ENCODE data around the gene RADIL.

RADIL gene

GRCh38 chr7:4831723-4832495 is 51.6 kb downstream of the RADIL start:
- DNase-seq (ENCODE audit: low spot score), result no peak

DNA sequence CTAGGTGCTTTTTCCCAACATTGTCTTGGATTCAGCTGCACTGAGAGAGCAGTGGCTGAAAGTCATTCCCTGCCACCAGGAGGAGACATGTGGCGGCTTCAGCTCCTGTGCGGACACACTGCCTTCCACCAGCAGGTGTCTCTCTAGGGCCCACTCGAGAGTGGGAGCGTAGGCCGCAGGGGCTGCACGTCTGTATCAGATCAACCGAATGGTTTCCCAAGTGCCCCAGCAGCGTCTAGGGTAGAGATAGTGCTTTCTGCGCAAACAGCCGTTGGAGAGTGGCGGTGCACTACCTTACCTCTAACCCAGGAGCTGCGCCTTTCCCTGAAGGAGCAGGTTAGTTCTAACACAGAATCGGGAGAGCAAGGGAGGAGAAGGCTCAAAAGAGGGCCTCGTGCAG is 53.3 kb downstream of the RADIL start:
- peak; percentile 70 for DNase-seq (ENCODE audit: low spot score)

GRCh38 chr7:4828720-4829383 is 54.7 kb downstream of the RADIL start:
- no peak for DNase-seq (ENCODE audit: low spot score)

- DNase-seq (ENCODE audit: low spot score), result no peak
These were observed 58.4 kb downstream of the RADIL start for GRCh38 chr7:4825081-4825480.

DNA sequence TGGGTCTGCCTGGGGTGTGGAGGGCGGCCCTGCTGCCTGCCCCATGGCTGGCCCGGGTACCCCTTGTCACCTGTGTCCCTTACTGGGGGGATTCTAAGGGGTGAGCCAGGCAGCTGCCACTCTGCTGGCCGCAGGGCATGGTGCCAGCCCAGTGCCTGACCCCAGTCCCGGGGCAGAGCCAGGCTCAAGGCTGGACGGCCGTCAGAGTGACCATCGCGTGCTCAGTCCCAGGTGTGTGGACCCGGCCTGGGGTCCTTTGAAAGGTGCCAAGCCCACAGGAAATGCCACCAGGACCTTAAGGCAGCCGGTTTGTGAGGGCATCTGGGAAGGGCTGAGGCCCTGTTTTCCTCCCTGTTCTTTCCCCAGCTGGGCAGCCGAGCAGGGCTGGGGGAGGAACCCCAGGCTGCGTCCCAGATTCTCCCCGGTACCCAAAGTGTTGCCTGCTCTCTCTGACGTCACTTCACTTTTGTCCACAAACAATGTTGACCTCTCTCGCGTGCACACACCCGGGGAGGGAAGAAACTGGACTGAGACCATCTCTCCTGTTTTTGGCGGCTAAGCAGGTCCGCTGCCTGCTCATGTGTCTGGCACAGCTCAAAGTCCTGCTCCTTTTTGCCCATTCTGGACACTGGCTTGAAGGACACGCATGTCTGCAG is 59.3 kb downstream of the RADIL start:
- DNase-seq (ENCODE audit: low spot score), result no peak

DNA sequence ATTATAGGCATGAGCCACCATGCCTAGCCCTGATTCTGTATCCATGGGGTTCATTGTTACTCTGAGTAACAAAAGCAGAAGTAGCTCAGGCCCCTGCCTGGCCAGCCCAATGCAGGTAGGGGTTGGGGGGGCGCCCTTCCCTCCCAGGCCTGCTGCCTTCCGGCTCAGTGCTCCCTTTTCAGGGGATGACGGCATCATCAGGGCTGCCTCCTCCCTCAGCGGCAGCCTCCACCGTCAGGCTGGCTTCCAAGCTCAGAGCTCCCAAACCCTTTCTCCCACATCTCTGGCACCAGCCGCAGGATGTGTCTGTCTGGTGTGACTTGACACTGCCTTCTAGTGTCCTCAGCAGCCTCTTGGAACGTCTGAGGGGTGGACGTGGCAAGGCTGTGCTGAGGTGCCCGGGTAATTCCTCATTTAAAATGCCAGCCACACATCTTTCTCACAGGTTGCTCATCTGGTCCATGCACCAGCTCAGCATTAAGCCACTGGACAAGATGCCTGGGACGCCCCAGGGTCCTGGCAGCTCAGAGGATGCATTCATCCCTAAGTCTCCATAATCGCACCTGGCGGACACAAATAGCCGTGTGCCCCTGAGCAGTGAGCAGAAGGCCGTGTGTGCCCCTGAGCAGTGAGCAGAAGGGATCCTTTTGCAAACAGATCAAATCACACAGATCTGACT is 59.9 kb downstream of the RADIL start:
- DNase-seq (ENCODE audit: low spot score), result no peak

DNA sequence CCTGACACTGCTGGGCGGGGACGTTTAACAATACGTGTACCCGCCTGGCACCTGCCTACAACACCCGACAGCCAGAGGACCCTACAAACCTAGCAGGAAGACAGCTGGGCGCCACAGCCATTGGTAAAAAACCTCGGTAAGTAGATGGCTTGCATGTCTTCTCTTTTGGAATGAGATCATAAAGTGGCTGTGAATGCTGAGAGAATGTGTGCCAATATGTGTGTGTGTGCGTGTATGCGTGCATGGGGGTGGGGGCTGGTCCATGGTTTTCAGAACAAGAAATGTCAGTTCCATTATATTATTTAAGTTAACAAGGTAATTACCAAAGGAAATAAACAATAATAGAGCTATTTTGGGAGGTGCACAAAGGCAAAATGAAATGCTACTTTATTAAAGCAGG is 60.8 kb downstream of the RADIL start:
- DNase-seq (ENCODE audit: low spot score), result no peak

DNA sequence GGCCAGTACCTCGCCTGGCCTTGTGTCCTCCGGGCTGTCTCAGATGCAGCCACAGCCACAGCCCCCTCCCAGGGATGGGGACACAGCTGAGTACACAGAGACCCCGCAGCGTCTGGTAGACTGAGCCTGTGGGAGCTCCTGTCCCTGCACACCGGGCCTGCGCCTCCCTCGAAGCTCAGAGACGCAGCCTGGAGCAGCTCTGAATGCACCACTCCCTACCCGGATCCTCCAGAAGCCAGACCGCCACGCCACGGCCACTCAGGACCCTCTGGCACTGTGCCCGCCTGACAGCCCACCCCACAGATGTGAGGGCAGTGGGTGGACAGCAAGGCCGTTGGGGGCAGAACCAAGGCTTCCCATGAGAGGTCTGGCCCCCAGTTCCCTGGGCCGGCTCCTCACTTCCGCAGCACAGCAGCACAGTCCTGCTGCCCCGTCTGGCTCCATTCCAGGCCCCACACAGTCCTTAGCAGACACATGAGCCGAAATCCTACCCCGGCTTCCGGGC is 62.5 kb downstream of the RADIL start:
- DNase-seq (ENCODE audit: low spot score), result no peak

GRCh38 chr7:4820405-4820966 is 63.0 kb downstream of the RADIL start:
- DNase-seq (ENCODE audit: low spot score), result no peak

GRCh38 chr7:4819560-4820404 is 63.7 kb downstream of the RADIL start:
- no peak for DNase-seq (ENCODE audit: low spot score)

DNA sequence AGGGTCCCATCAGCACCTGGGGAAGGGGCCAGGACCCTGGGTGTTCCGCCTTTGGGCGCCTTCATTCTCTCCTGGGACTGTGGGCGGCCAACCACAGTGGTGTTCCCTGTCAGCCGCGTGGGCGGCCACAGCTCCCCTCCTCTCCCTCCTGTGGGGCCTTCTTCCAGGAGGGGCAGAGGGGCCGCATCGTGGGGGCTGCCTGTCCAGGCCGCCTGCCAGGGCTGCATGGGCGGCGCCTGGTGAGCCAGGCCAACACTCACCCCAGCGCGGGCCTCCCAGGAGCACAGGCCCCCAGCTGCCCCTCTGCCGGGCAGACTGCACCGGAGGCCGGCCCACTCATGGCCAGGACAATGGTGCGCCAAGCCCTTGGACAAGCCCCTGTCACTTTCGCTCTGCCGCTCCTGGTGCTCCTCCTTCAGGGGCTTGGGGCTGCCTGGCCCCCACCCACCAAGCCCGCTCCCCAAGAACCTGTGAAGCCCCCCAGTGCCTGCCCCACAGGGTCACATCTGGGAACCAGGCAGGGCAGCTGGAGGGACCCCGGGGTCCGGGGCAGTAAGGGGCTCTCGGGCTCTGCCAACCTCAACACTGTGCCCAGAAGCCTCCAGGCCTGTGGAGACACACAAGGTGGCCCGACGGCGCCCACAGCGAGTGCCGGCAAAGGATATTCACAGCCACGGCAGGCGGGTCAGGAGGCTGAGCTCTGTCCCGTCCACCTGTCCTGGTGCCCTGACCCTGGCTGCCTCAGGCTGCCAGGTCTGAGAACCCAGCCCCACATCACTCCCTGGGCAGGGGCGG is 65.3 kb downstream of the RADIL start:
- DNase-seq (ENCODE audit: low spot score), result no peak

DNA sequence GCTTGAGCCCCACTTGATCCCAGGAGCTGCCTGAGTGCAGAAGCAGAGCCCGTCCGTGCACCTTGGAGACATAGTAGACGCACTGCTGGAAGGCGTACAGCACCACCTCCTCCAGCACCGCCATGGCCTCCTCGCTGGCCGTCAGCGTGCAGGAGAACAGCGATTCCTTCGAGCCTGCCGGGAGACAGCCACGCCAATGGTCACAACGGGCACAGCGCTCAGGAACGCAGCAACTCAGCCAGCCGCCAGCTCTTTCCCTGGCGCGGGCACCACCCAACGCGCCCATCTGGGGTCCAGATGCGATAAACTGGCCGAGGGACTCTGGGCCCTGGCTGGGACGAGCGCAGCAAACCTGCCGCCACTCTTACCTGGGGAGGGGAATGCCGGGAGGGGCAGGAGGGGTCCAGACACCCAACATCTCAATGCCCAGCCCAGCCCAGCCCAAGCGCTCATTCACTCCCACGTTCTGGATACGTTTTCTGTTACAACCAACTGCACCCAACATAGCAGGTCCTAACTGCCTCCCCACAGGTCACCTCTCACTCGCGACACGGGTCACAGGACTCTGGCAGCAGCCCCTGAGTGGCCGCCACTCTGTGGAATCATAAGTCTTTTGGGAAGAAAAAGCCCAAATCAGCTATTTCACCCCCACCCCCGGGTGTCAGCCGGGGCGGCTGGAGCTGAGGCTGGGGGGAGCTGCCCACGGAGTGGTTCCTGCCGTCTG is 66.2 kb downstream of the RADIL start:
- no peak for DNase-seq (ENCODE audit: low spot score)

- DNase-seq (ENCODE audit: low spot score), result no peak
These were observed 67.0 kb downstream of the RADIL start for GRCh38 chr7:4816419-4817080.

DNA sequence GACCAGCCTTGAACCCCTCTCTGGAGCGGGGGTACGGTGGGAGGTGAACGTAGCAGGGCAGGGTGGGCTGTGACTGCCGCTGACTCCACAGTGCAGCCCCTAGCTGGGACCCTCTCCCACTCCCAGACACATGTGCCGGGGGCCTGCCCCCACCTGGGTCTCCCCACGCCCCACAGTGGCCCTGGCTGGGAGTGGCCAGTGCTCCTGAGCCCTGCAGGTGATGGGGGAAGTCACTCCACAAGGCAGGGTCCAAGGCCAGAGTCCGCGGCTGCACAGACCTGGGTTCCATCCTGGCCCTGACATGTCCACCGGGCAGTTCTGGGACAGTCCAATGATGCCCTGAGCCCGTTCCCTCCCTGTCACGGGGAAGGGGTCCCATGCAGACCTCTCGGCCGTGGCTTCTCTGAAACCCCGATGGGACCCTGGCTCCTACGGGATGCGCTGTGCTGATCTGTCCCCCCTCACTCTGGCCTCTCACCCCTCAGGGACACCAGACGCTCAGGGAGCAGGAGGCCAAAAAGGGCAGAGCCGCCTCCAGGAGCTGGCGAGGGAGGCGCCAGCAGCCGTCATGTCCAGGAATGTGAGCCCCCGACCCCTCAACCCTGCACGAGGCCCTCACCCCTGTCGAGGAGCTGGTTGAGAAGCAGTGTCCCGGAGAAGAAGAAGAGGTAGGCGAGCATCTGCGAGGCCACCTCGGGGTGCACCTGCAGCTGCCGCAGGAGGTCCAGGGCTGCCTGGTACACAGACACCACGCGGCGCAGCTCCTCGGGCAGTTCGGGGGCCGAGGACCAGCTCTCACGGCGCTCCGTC is 67.7 kb downstream of the RADIL start:
- no peak for DNase-seq (ENCODE audit: low spot score)

DNA sequence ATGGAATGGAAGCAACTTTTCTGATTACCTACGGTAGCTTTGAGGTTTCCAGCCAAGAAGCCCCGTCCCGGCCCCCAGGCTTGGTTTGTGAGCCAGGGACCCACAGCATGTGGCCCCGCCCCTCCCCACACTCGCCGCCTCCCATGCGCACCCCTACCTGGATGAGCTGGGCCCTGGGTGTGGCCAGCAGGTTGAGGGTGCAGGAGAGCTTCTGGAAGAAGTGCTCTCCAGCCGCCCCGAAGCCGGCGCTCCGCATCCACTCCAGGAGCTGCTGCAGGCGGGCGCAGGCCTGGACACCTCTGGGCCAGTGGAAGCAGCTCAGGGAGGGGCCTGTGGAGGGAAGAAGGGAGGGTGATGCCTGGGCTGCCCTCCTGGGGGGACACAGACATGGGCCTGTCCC is 68.4 kb downstream of the RADIL start:
- no peak for DNase-seq (ENCODE audit: low spot score)

- no peak for DNase-seq (ENCODE audit: low spot score)
These were observed 69.1 kb downstream of the RADIL start for GRCh38 chr7:4814433-4814832.

DNA sequence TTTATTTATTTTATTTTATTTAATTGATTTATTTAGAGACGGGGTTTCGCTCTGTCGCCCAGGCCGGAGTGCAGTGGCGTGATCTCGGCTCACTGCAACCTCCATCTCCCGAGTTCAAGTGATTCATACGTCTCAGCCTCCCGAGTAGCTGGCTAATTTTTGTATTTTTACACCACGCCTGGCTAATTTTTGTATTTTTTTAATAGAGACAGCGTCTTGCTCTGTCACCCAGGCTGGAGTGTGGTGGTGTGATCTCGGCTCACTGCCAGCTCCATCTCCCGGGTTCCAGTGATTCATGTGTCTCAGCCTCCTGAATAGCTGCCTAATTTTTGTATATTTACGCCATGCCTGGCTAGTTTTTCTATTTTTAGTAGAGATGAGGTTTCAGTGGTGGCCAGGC is 73.8 kb downstream of the RADIL start:
- no peak for DNase-seq (ENCODE audit: low spot score)

- DNase-seq (ENCODE audit: low spot score), result no peak
These were observed 74.4 kb downstream of the RADIL start for GRCh38 chr7:4809091-4809591.

All from NAMALWA (cell line).